GM18951 (cell line): ENCODE data around the gene DIPK1C.
A peak's percentile ranks its signal among the peaks of the same experiment; 100 is the strongest.
"Not testable (repeated sequence)": the region's sequence is repeated elsewhere in the genome, so short reads cannot be mapped to it uniquely, and the experiment has no call there.

Source experiments
- POLR2A ChIP-seq: IDR thresholded peaks from 4 replicates; pipeline ENCODE4 v1.6.1; 2011; ENCODE audit warnings: mild to moderate bottlenecking; ENCODE audit not compliant: insufficient read length, insufficient read depth; ENCODE audit errors: extremely low read depth
- in situ Hi-C: fragments of 300-500 bp; cut with MboI; formaldehyde crosslinking; loops from one replicate; pipeline ENCODE4 v1.12.0; 2022; ENCODE audit warnings: low sequenced_read_pairs, mixed read lengths, inconsistent platforms; ENCODE audit not compliant: unreplicated experiment

The DIPK1C gene

DNA sequence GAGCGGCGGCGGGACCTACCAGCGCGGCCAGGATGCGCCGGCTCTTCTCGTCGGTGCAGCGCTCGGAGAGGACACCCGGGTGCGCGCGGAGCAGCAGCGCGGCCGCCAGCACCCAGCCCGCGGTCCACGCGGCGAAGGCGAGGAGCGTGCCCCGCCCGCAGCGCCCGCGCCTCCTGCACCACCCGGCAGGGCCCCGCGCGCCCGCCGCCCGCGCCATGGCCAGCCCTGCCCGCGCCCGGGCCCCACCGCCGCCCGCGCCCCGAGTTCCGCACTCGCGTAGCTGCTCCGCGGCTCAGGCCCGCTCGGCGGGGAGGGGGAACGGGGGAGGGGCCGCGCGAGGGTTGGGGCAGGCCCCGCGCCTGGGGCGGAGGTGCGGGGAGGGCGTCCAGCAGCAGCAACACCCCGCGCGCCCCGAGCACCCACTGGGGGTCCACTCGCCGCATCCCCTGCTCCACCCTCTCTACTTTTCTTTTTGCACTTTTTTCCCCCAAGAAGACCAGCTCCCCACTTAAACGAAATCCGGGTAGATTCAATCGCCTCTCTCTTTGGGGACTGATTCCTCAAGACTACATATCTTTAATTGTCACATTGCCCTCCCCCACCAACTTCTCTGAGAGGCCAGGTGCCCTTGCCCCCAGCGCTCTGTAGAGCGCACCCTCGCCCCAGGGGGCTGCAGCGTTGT, at the start of gene DIPK1C:
DIPK1C (minus strand) TSS at position 266 of the 682 bp plus-strand sequence; CDS start at position 217, 49 bp downstream.
- TF ChIP-seq POLR2A: no peak
- in situ Hi-C loops: no loop called here

DNA sequence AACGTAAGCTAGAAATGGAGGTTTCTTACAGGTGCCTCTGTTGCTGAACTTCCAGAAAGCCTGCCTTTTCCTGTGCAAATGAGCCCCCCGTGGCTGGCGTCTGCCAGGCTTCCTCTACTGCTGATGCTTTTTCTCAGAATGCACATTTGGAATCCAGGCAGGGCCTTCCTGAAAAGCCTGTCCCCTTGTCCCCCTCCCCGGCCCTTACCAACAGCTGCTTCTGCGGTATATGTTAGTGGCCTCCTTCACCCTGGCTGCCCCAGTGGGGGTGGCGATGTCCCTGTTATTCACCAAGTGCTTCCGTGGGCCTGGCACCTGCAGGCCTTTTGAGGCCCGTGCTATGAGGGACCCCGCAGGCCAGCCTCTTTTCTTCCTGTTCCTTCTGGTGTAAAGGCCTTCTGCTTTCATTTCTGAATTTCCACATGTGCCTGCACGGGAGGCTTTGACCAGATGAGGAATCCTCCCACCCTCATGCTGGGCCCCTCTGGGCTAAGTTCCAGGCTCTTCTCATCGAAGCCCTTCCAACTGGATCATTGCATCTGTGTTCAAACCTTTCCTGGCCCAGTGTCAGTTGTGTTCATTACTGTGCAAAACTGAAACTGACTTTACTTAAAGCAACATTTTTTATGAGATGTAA, 49.5 kb upstream of the DIPK1C start:
- in situ Hi-C loops: no loop called here
- no peak for TF ChIP-seq POLR2A

DNA sequence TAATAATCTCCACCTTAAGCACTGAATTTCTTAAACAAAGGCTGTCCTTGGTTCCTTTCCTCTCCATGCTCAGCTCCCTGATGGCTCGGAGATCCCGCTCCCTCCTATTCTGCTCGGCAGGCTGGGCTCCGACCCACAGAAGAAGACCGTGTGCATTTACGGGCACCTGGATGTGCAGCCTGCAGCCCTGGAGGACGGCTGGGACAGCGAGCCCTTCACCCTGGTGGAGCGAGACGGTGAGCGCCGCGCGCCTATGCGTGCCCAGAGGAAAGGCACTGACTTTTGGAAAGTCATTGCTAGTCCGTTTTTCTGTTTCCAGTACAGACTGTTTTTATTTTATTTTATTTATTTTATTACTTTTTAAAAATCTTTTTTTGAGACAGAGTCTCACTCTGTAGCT, 48.7 kb upstream of the DIPK1C start:
- in situ Hi-C loops: no loop called here
- no peak for TF ChIP-seq POLR2A

DNA sequence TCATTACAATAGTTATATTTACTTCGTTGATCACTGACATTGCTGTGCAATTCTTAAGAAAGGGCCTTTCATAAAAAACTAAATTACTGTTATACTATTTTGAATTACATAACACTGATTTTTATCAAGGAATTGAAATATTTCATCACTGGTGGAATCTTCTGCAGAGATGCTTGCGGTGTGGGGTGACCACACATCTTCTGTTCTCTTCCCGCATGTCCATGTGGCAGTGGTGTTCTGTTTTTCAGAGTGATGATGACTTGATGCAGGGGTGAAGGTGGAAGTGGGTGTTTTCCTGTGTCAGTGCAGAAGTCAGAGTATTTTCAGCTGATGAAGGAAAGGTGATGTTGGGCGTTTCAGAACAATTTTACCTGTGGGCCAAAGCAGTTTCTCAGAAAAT, 46.0 kb upstream of the DIPK1C start:
- no peak for TF ChIP-seq POLR2A
- in situ Hi-C loops: no loop called here

DNA sequence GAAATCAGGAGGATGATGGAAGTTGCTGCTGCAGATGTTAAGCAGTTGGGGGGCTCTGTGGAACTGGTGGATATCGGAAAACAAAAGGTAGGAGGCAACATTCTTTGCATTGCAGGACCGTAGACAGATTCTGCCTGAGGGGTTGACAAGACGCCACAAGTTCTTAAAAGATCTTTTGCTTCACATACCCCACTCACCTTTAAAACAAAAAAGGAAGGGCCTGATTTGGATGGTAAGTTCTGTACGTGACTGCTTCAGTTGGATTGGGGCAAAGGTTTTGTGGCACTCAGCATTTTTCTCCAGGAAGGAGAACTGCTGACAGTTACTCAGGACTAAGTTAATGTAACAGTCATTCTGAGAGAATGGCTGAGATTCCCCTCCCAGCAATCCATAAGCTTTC, 44.3 kb upstream of the DIPK1C start:
- in situ Hi-C loops: no loop called here
- no peak for TF ChIP-seq POLR2A

DNA sequence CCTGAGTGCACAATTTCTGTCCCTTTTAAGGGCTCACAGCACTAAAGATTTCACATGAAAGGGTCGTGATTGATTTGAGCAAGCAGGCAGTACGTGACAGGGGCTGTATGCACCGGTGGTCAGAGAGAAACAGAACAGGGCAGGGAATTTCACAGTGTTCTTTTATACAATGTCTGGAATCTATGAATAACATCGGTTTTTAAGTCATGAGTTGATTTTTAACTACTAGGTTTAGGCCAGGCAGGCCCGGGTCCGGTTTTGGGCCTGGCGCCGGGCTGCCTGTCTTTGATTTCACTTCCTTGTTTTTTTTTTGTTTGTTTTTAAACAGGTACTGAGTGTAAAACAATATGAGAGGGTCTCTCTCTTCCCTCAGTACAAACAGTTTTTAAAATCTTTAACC, 43.7 kb upstream of the DIPK1C start:
- in situ Hi-C loops: not testable (repeated sequence)

DNA sequence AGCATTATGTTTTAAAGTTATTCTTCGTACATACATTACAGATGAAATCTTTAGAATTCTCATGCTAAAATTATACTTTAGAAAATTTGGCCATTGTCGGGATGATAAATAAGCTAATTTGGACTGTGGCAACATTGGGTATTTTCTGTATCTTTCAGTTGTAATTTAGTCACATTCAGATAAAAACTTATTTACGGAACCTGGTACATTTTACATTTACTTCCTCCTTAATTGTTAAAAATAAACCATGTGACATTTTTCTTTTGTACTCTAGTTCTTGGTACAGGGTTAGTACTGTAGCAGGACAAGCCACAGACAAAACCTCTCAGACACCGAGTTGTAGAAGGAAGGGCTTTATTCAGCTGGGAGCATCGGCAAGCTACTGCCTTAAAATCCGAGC, 43.3 kb upstream of the DIPK1C start:
- in situ Hi-C loops: no loop called here
- no peak for TF ChIP-seq POLR2A

DNA sequence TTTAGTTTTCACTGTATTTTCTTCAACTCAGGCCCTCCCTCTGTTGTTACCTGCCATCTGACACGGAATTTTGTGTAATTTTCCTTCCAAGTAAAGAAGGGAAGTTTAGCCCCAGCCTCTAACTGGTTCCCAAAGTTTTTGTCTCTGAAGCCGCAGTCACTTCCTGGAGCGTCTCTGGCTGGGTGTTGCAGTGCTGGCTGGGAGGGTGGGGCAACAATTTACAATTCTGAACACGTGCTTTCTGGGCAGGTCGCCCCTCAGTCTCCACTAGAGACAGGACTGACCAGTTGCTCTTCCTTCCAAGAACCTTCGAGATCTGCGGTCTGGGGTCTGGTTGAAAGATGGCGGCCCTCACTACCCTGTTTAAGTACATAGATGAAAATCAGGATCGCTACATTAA, 42.5 kb upstream of the DIPK1C start:
- in situ Hi-C loops: no loop called here
- TF ChIP-seq POLR2A: peak; percentile 50

DNA sequence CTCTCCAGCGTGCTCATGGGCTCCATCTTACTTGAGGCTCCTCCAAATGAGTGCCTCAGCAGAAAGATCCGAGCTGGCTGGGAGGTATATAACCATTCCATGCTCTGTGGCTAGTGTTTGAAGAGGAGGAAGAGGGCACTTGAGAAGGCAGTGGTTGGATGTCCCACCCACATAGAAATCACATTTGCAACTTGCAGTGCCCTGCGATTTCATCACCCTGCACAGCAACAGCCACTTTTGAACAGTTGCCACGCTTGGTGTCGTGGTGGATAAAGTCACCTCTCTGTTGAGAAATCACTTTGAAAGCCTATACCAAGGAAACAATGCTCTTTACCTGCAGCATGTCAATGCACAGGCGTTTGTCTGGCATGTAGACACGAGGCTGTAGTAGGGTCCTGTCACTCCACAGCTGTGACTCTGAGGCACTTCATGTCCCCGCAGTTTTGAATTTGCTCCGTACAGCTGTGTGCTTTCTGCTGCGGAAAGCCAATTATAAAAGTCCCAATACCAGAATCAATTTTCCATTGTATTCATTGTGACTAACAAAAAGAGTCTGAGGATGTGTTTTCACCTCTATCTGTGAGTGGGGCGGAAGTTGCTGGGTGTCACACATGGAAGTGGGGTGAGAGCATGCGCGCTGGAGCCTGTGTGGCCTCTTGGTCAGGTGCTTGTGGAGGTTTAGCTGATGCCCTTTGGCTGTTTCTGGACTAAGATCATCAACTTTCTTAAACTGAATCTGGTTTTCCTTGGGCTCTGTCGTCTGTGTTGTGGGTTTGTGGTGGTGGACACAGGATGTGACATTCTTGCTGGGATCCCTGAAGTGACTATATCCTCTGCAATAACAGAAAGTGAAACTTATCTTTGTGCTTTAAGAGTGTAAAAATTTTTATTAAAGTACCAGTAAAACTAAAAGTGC, 41.9 kb upstream of the DIPK1C start:
- in situ Hi-C loops: no loop called here

DNA sequence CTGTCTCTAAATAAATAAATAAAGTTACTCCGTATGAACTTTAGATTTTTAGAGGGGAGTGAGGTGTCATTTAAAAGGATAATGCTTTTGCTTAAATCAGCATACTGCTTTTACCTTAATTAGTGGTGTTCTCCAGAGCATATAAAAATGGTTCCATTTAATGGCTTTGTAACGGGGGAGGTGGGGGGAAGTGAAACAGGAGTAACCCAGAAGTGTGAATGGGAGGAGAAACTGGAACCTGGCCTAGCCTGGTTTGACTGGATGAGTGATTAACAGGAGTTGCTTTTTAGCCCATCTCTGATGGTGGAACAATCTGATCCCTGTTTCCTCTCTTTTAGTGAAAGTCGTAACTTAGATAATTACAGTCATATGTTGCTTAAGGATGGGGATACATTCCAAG, 40.7 kb upstream of the DIPK1C start:
- TF ChIP-seq POLR2A: no peak

More for the DNA sequence above, 41.9 kb upstream of the DIPK1C start:
- peak; percentile 46 for TF ChIP-seq POLR2A

DNA sequence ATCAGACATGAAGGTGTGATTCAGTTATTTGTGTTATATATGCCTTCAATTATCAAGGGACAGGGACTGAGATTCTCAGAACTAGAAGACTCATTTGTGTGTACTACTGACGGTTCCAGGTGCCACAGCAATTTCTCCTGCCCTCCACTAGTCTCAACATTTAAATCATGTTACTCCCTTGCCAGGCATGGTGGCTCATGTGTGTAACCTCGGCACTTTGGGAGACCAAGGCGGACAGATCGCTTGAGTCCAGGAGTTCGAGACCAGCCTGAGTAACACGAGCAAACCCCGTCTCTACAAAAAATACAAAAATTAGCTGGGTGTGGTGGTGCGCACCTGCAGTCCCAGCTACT, 40.2 kb upstream of the DIPK1C start:
- TF ChIP-seq POLR2A: no peak
- in situ Hi-C loops: no loop called here

More for the DNA sequence above, 40.7 kb upstream of the DIPK1C start:
- in situ Hi-C loops: no loop called here

DNA sequence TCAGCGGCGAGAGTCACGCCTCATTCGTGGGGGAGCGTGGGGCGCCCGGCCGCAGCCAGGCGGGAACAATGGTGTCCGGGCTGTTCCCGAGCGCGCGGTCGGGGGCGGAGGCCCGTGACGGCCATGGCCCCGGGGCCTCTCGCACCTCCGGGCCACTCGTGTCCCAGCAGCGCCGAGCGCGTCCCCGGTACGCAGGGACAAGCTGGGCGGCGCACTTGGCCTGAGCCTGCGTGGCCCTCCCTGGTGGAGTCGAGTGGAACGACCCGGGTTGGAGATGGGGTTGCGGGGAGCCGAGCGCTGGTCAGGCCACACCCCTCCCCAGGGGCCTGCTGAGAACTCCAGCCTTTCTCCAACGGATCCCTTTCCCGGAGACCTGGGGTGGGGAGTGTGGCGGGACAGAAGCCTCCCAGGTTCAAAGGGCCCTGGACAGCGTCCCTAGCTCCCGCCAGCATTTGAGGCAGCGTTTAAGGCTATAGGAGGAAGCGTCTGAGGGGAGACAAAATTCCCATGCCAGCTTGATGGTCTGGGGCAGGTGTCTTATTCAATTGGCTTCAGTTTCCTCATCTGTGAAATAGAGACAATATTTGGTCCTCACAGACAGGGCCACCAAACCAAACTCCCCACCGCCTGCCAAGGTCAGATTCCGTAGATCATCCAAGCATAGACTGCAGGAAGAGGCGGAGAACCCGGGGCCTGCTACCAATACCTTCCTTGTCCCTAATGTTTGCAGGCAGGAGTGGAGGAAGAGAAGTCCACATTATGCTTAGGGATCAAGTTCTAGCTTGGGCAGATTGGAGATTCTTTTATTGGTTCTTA, 39.6 kb upstream of the DIPK1C start:
- in situ Hi-C loops: no loop called here
- TF ChIP-seq POLR2A: no peak

DNA sequence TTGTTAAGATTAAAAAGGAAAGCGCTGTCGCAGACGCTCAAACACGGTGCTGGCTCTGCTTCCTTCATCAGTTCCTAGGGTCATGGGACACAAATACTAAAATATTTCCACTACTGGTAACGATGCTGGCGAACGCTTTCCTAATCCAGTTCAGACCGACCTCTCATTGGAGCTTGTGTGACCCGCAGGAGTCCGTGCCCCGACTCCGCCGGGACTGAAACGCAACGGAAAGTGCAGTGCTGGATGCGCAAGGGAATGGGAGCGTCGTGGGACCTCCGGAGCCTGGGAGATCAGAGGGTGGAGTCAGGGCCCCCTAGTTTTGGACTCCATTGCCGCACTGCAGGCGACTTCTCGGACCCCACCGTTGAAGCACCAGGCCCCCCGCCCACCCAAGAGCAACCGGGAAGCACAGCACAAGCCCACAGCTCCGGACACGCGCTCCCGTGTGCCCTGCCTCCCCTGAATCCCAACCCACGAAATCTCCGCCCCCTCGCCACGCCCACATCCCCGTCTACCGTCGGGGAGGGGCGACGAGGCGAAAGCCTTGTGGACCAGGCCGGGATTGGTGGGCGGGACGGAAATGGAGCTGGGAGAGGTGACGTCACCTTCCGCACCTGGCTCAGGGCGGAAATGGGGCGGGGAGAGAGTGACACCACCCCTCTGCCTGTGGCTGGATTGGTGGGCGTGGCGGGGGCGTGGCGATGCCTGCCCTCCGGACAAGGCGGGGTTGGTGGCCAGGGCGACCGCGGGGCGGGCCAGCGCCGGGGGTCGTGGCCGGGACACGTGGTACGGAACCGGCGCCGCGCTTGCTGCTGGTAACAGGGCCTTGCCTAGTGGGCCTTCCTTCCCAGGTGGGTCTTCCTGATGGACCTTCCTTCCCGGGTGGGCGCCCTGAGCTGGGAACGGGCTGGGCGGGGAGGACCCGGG, 38.7 kb upstream of the DIPK1C start, which contains the start of gene CNDP2:
CNDP2 (plus strand) TSS at position 783 of the 927 bp plus-strand sequence. CDS start 3,611 bp downstream, outside the sequence.
- in situ Hi-C loops: no loop called here
- TF ChIP-seq POLR2A: peak; percentile 84
